Spleen (tissue), 11 donors: ENCODE results near the gene RNF214. TPM values are rescaled to one million over a fixed set of nuclear protein-coding genes. Genes with fewer than 3 reads are reported as not detected.
A peak's percentile ranks its signal among the peaks of the same experiment; 100 is the strongest.

Experiments used
- DNase-seq: peaks from one replicate; pipeline ENCODE4 v3.0.0-alpha.2; 2020
- H3K27ac ChIP-seq, 8 donors: fragments of 200-600 bp; sonication (generic) in 7 of 8; 1 replicate in 4 of 8; 2 replicates in 4 of 8; pipeline versions ENCODE4 v1.5.0 to v1.8.0; 2016 to 2021; ENCODE audit warnings: inconsistent platforms in 4 of 8, mild to moderate bottlenecking in 4 of 8, moderate library complexity in 1 of 8
- H3K27me3 ChIP-seq, 7 donors: fragments of 200-600 bp; sonication (generic) in 6 of 7; replicated peaks in 1 of 7; 1 replicate in 4 of 7; 2 replicates in 3 of 7; pipeline versions ENCODE4 v1.5.0 to v1.8.0; 2016 to 2021; ENCODE audit warnings: inconsistent platforms in 3 of 7, mild to moderate bottlenecking in 1 of 7
- H3K36me3 ChIP-seq, 6 donors: fragments of 200-600 bp; sonication (generic) in 5 of 6; 1 replicate in 4 of 6; 2 replicates in 2 of 6; pipeline versions ENCODE4 v1.5.0 to v1.8.0; 2016 to 2021; ENCODE audit warnings: inconsistent platforms in 2 of 6
- H3K4me1 ChIP-seq, 6 donors: fragments of 200-600 bp; sonication (generic) in 5 of 6; 1 replicate in 3 of 6; 2 replicates in 3 of 6; pipeline versions ENCODE4 v1.5.0 to v1.8.0; 2016 to 2021; ENCODE audit warnings: inconsistent platforms in 3 of 6
- H3K4me3 ChIP-seq, 8 donors: fragments of 200-600 bp; sonication (generic) in 7 of 8; 1 replicate in 4 of 8; 2 replicates in 4 of 8; pipeline versions ENCODE4 v1.5.0 to v1.8.0; 2016 to 2021; ENCODE audit warnings: inconsistent platforms in 4 of 8, mild to moderate bottlenecking in 4 of 8, moderate library complexity in 2 of 8
- H3K9me3 ChIP-seq, 8 donors: fragments of 200-600 bp; sonication (generic) in 7 of 8; 1 replicate in 4 of 8; 2 replicates in 4 of 8; pipeline versions ENCODE4 v1.5.0 to v1.8.0; 2016 to 2021; ENCODE audit warnings: inconsistent platforms in 4 of 8
- CTCF ChIP-seq, 11 experiments: fragments of 200-600 bp in 7 of 11; fragments of 450-650 bp in 4 of 11; sonication (generic) in 4 of 11; IDR thresholded peaks in 8 of 11; conservative IDR thresholded peaks in 3 of 11; 1 replicate in 7 of 11; 2 replicates in 4 of 11; pipeline versions ENCODE4 v1.4.0 to v1.8.0; 2016 to 2021; ENCODE audit warnings: antibody characterized with exemption in 11 of 11, inconsistent platforms in 4 of 11, mild to moderate bottlenecking in 1 of 11
- POLR2A ChIP-seq, 3 donors: fragments of 450-650 bp; IDR thresholded peaks; one replicate each; pipeline ENCODE4 v1.5.1; 2017; ENCODE audit warnings: antibody characterized with exemption in 3 of 3, mild to moderate bottlenecking in 1 of 3
- POLR2AphosphoS5 ChIP-seq, 3 donors: sonication (generic); formaldehyde crosslinking; IDR thresholded peaks; one replicate each; pipeline ENCODE4 v1.5.1; 2017; ENCODE audit warnings: antibody characterized with exemption in 3 of 3
- WGBS, 5 donors: extraction: QIAGEN DNeasy Blood & Tissue Kit in 3 of 5; methylation state at CpG; one replicate each; pipeline versions ENCODE4 v1.1.5 to v1.1.7; 2013 to 2018; 5-methylcytosine and 5-hydroxymethylcytosine counted together
- intact Hi-C: fragments of 100-400 bp; cut with DNase I; formaldehyde crosslinking; loops from one replicate; pipeline ENCODE4 v1.15.0; 2023; ENCODE audit warnings: low total_unique reads
- polyA plus RNA-seq, 3 donors: library from polyadenylated mRNA; stranded (reverse); fragments of 200-250 nt; gene quantifications; one replicate each; pipeline ENCODE4 v1.2.1, GENCODE V29; 2013
- total RNA-seq, 7 donors: library from RNA; depleted of rRNA in 3 of 7; stranded (reverse); fragments of >200 nt in 3 of 7; fragmentation: NEBNext Ultra II Directional in 4 of 7; extraction: Animal tissue kit (Norgen Biotek cat#: 25700) in 4 of 7; gene quantifications; one replicate each; pipeline versions ENCODE4 v1.1.0 to v1.2.1, GENCODE V29; 2016 to 2021
- donor health status: healthy with polysubstance abuse.
- donor health status: DM: no; HTN: no; CAD: no; lungs with moderate emphysema.
- donor health status: DM: no; HTN: no; CAD: no.
- donor health status: Bipolar disorder and iron deficiency.
- donor health status: healthy.
- donor health status: DM: no; HTN: no; CAD: no.
- donor health status: DM: yes; HTN: yes; CAD: no.

Gene RNF214
- total and polyA plus RNA-seq, 10 donors: 5.6 to 29.6 (median 19.6) TPM

DNA sequence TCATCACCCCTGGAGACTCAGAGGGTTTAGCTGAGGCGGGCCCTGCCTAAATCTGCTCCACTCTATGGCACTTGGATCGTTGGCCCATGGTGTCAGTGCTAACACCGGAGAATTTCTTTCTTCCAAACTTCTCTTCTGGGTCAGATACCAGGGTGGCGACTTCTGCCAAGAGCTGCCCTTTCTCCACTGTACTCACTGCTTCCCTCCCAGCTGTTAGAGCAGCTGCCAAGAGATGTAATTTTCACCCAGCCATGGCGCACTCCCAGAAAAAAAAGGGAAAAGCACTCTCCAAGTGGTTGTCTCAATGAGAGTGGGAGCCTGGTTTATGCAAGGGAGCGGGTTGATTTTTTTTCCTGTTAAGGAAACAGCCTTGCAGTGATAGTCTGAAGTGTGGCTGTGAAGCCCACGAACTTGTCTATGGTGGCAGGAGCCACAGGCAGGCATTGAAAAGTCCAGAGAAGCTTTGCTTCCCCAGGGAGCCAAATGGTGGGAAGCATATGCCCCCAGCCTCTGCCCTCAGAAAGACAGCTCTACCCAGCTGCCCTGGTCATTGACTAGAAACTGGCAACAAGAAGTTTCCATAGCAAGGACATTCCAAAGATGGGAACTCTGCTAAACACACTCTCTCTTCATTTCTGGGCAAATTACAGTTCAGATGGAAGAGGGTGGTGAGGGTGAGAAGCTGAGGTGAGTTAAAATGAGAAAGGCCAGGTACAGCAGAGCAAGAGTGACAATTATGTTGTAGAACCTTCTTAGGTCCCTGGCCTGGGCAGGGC is 11.3 kb upstream of the RNF214 start:
- no peaks in the 10 kb centered on the region for H3K9me3 ChIP-seq
- intact Hi-C loops: loop anchor here (10.0 kb wide), 2 partner anchors 116 to 346 kb away; no protein-coding TSS in a partner anchor
- H3K4me1 ChIP-seq: peaks cover 0 to 87% (median 37%) of the 10 kb centered on the region in 6 donors
- H3K4me3 ChIP-seq: no peak overlapping the region
- peak overlapping the region in 7 of 8 donors; percentile 49 to 78 (median 72) for H3K27ac ChIP-seq
- no peak for TF ChIP-seq POLR2AphosphoS5 (IDR thresholded peaks at IDR 0.05)
- TF ChIP-seq POLR2A (IDR thresholded peaks at IDR 0.05): no peak
- no peak for TF ChIP-seq CTCF (IDR thresholded peaks at IDR 0.05 in 8 of 11, conservative IDR thresholded peaks at IDR 0.05 in 3 of 11)
- no peaks in the 10 kb centered on the region for H3K27me3 ChIP-seq
- H3K36me3 ChIP-seq: peaks cover 2 to 100% (median 94%) of the 10 kb centered on the region in 6 donors
- DNase-seq: no peak
- WGBS, 5 donors: 74 to 87% (median 80%) methylated on average over 7 of the region's 7 CpGs

GRCh38 chr11:117221775-117222517 is 10.5 kb upstream of the RNF214 start:
- Histone ChIP-seq H3K9me3 (no peaks in the 10 kb centered on the region), H3K36me3 (peaks cover 2 to 100% (median 96%) of the 10 kb centered on the region in 6 donors), H3K4me3 (no peak overlapping the region), H3K27me3 (no peaks in the 10 kb centered on the region), H3K27ac (peak overlapping the region in 7 of 8 donors; percentile 22 to 78 (median 72)), H3K4me1 (peaks cover 0 to 88% (median 44%) of the 10 kb centered on the region in 6 donors)
- TF ChIP-seq POLR2A (IDR thresholded peaks at IDR 0.05) (no peak), POLR2AphosphoS5 (IDR thresholded peaks at IDR 0.05) (peak in 2 of 3 donors; percentile 56 to 70), CTCF (IDR thresholded peaks at IDR 0.05 in 8 of 11, conservative IDR thresholded peaks at IDR 0.05 in 3 of 11) (no peak)
- DNase-seq: no peak
- intact Hi-C loops: loop anchor here (10.0 kb wide), 2 partner anchors 117 to 347 kb away; no protein-coding TSS in a partner anchor
- 86 to 94% (median 88%) methylated on average over 7 of the region's 7 CpGs for WGBS, 5 donors

DNA sequence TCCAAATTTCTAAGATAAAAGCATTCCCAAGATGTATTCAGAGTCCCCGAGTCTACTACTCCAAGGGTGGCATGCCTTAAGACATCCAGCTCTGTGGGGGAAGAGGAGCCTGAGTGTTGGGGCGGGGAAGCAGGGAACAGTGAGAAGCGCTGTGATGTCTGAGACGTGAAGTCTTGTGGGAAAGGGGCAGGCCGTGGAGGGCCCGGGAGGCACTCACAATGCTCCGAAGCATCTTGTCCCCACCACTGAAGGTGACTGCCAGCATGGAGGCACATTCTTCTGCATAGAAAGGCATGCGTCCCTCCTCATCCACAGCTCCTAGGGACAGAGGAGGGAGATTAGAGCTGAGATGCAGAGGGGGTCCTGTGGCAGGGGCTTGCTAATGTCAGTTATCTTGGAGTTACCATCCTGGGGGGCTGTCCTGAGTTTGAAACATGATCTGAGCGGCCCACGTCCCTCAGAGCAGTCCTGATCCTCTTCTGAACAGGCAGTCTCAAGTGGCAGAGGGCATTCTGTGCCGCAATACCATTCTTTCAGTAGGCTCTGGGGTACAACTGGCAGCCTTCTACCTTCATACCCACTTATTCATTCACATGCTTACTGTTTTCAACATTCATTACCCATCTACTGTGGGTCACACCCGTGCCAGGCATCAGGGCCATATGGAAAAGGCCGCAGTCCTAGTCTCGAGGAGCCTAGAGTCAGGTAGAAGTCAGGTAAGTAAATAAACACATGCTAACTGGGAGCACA is 9.3 kb upstream of the RNF214 start:
- Histone ChIP-seq H3K4me1 (peaks cover 0 to 83% (median 45%) of the 10 kb centered on the region in 6 donors), H3K36me3 (peaks cover 2 to 100% (median 96%) of the 10 kb centered on the region in 6 donors), H3K27ac (peak overlapping the region in 4 of 8 donors; percentile 45 to 78 (median 74)), H3K9me3 (no peaks in the 10 kb centered on the region), H3K4me3 (no peak overlapping the region), H3K27me3 (no peaks in the 10 kb centered on the region)
- WGBS, 5 donors: 94 to 97% (median 96%) methylated on average over 14 of the region's 14 CpGs
- TF ChIP-seq POLR2AphosphoS5 (IDR thresholded peaks at IDR 0.05): peak in 1 of 3 donors; percentile 18
- TF ChIP-seq POLR2A (IDR thresholded peaks at IDR 0.05): no peak
- no peak for TF ChIP-seq CTCF (IDR thresholded peaks at IDR 0.05 in 8 of 11, conservative IDR thresholded peaks at IDR 0.05 in 3 of 11)
- DNase-seq: no peak
- intact Hi-C loops: loop anchor here (10.0 kb wide), 2 partner anchors 118 to 348 kb away; no protein-coding TSS in a partner anchor
